HG03432 (cell line): ENCODE measurements around the gene FAM219A.

ENCODE experiments used
- ATAC-seq: cut with Tn5 transposase; IDR thresholded peaks from one replicate; pipeline ENCODE4 v1.9.1; 2021; ENCODE audit warnings: mild to moderate bottlenecking, moderate library complexity; ENCODE audit not compliant: unreplicated experiment

The FAM219A gene

GRCh38 chr9:34458013-34458958 lies at the start of gene FAM219A, which contains the start of gene DNAI1:
TSS of gene FAM219A (minus strand) at chr9:34458570. CDS start at chr9:34458263, 307 bp downstream.
TSS of gene DNAI1 (plus strand) at chr9:34458805. CDS start at chr9:34459006, 201 bp downstream.
- peak; percentile 97 for ATAC-seq

GRCh38 chr9:34507966-34508365 lies 49.6 kb upstream of the FAM219A start:
- no peak for ATAC-seq

- no peak for ATAC-seq
These were observed 49.2 kb upstream of the FAM219A start for GRCh38 chr9:34507556-34507955.

GRCh38 chr9:34506623-34507022 lies 48.3 kb upstream of the FAM219A start:
- no peak for ATAC-seq

DNA sequence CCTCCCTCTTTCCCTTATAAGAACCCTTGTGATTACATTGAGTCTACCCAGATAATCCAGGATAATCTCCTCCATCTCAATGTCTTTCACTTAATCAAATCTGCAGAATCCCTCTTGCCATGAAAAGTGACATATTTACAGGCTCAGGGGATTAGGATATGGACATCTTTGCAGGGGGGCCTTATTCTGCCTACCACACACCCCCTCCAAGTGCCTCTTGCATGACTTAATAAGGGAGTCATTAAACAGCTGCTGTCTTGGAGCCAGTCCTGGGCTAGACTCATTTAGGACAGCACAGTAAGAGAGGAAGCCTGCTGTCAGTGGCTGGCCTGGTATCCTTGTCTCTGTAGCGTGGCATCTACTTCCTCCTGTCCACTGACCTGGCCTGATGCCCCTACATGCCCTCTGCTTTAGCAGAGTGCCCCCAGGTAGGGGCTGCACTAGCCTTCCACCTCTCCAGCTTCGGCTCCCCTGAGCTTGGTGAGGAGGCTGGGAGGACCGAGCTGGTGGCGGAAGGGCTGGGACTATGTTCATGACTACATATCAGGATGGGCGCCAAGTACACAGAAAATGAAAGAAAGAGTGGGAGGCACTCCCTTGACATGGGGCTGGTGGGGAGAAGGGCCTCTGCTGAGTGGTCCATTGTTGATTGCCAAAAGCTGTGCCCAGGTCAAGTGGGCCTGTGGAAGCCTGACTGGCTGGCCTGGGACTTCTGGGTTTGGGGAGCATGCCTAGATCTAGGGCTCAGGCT lies 47.2 kb upstream of the FAM219A start:
- ATAC-seq: no peak

DNA sequence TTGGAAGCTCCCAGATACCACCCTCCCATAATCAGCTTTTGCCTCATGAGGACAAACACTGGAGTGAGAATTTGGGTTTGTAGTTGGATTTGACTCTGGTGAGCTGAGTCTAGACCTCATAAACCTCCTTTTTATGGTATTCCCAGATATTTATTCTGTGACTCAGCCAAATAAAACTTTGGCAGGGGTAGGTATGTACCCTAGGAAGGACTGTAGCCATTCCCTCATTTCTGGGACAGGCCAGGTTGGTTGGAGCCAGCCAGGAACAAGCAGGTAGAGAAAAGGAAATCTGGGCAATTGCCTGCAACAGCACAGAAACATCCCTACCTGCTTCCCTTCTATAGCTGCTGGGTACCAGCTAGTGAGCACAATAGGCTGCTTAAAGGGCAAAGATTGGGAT lies 45.0 kb upstream of the FAM219A start:
- no peak for ATAC-seq

GRCh38 chr9:34502891-34503290 lies 44.5 kb upstream of the FAM219A start:
- ATAC-seq: no peak

DNA sequence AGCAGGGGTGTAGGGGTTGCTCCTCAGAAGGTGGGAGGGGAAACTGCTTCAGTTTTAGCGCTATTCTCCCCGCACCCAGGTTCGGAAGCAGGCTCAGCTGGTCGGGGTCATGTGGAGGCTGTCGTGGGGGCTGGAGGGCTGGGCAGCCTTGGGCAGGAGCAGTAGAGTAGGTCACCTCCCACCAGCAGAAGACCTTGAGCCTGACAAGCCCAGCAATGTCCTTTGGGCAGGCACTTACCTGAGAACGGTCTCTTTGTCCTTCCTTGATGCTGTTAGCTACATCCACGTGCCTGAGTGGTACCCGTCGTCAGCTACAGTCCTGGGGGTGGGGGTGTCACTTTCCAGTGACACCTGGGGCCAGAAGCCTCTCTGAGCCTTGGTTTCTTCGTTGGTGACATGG lies 44.1 kb upstream of the FAM219A start:
- no peak for ATAC-seq

- ATAC-seq: no peak
These were observed 43.6 kb upstream of the FAM219A start for GRCh38 chr9:34501889-34502425.

DNA sequence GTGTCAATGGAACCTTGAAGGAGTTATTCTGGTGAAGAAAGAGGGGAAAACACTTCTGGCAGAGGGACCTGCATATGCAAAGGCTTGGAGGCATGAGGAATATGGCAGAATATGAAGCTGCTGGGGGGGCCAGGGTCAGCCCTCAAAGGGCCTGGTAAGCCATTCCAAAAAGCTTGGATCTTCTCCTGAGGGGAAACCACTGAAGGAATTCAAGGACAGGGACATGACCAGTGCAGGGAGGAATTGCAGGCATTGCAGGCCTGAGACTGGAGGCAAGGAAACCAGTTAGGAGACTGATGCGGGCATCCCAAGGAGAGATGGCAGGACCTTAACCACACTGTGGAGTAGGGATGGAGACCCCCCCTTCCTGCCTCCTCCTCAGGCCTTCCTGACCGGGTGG lies 43.0 kb upstream of the FAM219A start:
- no peak for ATAC-seq

DNA sequence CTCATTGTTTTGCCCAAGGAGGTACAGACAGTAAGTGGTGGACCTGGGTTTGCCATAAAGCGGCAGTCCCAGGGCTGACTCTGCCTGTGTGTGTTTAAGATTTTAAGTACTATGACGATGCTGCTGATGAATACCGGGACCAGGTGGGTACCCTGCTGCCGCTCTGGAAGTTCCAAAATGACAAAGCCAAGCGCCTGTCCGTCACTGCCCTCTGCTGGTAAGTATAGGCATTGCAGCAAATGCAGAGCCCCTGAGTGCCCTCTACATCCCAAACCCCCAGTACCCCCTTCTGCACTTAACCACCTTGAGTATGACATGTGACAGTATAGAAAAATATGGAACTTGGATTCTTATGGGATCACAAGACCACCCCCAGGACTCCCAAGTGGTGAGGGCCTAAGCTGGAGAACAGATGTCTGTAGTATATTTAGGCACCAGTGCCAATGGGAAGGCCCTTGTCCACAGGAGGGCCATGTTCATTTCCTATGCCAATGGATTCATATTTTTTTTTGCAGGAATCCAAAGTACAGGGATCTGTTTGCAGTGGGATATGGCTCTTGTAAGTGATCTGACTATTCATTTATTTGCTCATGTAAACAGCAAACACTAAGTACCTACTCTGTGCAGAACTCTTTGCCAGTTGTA lies 42.4 kb upstream of the FAM219A start:
- no peak for ATAC-seq

GRCh38 chr9:34499076-34499475 lies 40.7 kb upstream of the FAM219A start:
- no peak for ATAC-seq

- no peak for ATAC-seq
These were observed 40.2 kb upstream of the FAM219A start for GRCh38 chr9:34498553-34498952.

- no peak for ATAC-seq
These were observed 37.9 kb upstream of the FAM219A start for GRCh38 chr9:34496149-34496712.

DNA sequence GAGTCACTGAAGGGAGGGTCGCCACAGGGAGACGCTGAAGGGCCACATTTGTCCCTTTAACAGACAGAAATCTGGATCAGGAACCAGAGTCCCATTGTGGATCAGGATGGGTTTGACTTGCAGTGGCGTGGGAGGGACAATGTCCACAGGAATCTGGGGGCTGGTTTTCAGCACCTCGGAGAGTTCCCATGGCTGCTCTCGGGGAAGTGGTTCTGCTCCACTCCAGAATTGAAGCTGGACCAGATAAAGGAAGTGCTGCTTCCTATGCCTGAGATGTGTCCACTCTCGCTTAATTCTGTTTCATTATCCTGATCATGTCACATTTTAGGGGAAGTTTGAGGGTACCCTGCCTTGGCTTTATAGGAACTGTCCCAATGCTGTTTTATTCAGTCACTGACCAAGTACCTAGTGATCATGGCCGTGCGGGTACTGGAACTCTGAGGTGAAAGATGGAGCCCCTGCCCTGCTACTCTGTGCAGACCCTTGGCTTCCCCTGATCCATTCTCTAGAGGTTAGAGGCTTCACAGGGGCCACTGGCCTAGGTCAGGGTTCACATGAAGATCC lies 35.7 kb upstream of the FAM219A start:
- ATAC-seq: no peak

GRCh38 chr9:34492051-34492450 lies 33.7 kb upstream of the FAM219A start:
- no peak for ATAC-seq

DNA sequence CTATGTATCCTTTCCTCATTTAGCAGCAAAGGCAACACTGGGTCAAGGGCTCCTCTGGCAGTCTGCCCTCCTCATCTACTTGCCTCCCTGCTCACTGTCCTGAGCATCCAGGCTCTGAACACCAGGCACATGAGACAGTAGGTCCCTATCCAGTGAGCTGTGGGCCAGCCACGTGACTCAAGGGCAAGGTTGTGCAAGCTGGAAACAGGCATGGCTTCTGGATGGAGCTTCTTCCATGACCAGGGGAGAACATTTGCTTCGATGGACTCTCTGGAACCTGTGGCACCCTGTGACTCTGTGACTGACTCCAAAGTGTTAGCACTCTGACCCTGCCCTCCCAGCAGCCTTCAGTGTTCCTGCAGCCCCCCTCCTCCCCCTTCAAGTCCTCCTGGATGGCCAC lies 33.2 kb upstream of the FAM219A start:
- ATAC-seq: no peak

DNA sequence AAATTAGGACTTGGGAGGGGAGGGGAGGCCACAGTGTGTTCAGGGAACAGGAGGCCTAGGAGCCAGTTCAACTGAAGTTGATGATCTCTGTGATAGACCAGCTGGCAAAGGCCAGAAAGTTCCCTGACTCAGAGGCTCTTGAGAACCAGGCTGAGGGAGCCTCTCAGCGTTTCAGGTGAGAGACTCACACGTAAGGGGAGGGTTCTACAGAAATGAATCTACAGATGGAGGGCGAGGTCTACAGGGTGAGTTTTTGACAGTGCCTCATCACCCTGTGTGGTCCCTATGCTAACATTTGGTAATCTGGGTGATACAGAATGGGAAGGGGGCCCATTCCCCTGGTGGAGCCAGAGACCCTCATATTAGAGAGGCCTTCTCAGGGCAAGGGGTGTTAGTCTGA lies 32.4 kb upstream of the FAM219A start:
- no peak for ATAC-seq

DNA sequence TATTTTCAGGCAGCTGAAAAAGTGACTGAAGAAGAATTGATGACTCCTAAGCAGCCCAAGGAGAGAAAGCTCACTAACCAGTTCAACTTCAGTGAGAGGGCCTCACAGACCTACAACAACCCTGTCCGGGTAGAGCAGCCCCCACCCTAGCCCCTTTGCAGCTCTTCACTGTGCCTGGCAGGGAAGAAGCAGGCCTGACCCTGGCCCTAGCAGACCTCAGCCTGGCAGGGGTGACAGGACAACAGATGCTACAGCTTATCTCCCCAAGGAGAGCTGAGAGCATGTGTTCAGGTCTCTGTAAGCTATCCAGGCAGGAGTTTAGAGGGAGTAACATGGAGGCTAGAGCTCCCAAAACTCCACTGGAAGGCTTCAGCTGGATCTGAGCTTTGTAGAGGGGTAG lies 32.0 kb upstream of the FAM219A start:
- no peak for ATAC-seq

- ATAC-seq: no peak
These were observed 28.2 kb upstream of the FAM219A start for GRCh38 chr9:34486572-34486971.
